Activated T-helper 1 cell treated with Interleukin-2 at 50 U/mL for 16 hours (primary cell): Measurements from ENCODE around the gene LYPD5.
"Not testable (repeated sequence)": the region's sequence is repeated elsewhere in the genome, so short reads cannot be mapped to it uniquely, and the experiment has no call there.

Experiments used
- DNase-seq: peaks from one replicate; pipeline ENCODE4 v3.0.0-alpha.2; 2020; ENCODE audit warnings: low read depth

LYPD5 gene

GRCh38 chr19:43802216-43802951 lies at the start of gene LYPD5:
TSS of gene LYPD5 (minus strand) at chr19:43802447. CDS start at chr19:43802380, 67 bp downstream.
- DNase-seq = no peak

- DNase-seq = no peak
These were observed 46.6 kb upstream of the LYPD5 start for GRCh38 chr19:43848821-43849220.

GRCh38 chr19:43847884-43848283 lies 45.6 kb upstream of the LYPD5 start:
- no peak for DNase-seq

GRCh38 chr19:43847246-43847645 lies 45.0 kb upstream of the LYPD5 start:
- DNase-seq = no peak

GRCh38 chr19:43842007-43842406 lies 39.8 kb upstream of the LYPD5 start:
- no peak for DNase-seq

- no peak for DNase-seq
These were observed 36.9 kb upstream of the LYPD5 start for GRCh38 chr19:43839139-43839538.

- DNase-seq = peak; percentile 65
These were observed 24.8 kb upstream of the LYPD5 start, which contains the start of gene ZNF283 for GRCh38 chr19:43826787-43827754. TSS of gene ZNF283 (plus strand) at chr19:43827321. CDS start at chr19:43833505, 6,184 bp downstream.

GRCh38 chr19:43824572-43824971 lies 22.3 kb upstream of the LYPD5 start:
- DNase-seq = not testable (repeated sequence)

GRCh38 chr19:43823856-43824255 lies 21.6 kb upstream of the LYPD5 start:
- not testable (repeated sequence) for DNase-seq

GRCh38 chr19:43820884-43821215 lies 18.6 kb upstream of the LYPD5 start:
- DNase-seq = no peak

- DNase-seq = no peak
These were observed 18.0 kb upstream of the LYPD5 start for GRCh38 chr19:43820098-43820883.

- no peak for DNase-seq
These were observed 16.3 kb upstream of the LYPD5 start for GRCh38 chr19:43818500-43818899.

GRCh38 chr19:43817454-43817853 lies 15.2 kb upstream of the LYPD5 start:
- not testable (repeated sequence) for DNase-seq

GRCh38 chr19:43814663-43815352 lies 12.6 kb upstream of the LYPD5 start:
- no peak for DNase-seq

GRCh38 chr19:43812688-43813087 lies 10.4 kb upstream of the LYPD5 start:
- no peak for DNase-seq

- DNase-seq = no peak
These were observed 10.0 kb upstream of the LYPD5 start for GRCh38 chr19:43812259-43812658.

GRCh38 chr19:43811837-43812236 lies 9.6 kb upstream of the LYPD5 start:
- no peak for DNase-seq

GRCh38 chr19:43809762-43810696 lies 7.8 kb upstream of the LYPD5 start:
- no peak for DNase-seq

- DNase-seq = no peak
These were observed 5.4 kb upstream of the LYPD5 start for GRCh38 chr19:43807651-43808050.

GRCh38 chr19:43806848-43807247 lies 4.6 kb upstream of the LYPD5 start:
- DNase-seq = no peak
